Lung (tissue), 12 donors: ENCODE measurements around the gene GLIS1. TPM values are rescaled to one million over a fixed set of nuclear protein-coding genes. Genes with fewer than 3 reads are reported as not detected.

Source experiments
- ATAC-seq: fragments of 200-7000 bp; cut with Tn5 transposase; one replicate; pipeline ENCODE4 v1.9.1; 2020; ENCODE audit warnings: moderate number of reproducible peaks; ENCODE audit not compliant: insufficient read depth, low FRiP score
- DNase-seq, 3 donors: peaks; one replicate each; pipeline ENCODE4 v3.0.0-alpha.2; 2013 to 2017
- H3K27ac ChIP-seq, 2 donors: one replicate each; pipeline ENCODE4 v1.5.1; 2013; ENCODE audit warnings: mild to moderate bottlenecking in 2 of 2, moderate library complexity in 2 of 2, control low read depth in 1 of 2, inconsistent platforms in 1 of 2, low read depth in 1 of 2, low read length in 1 of 2
- H3K27me3 ChIP-seq, 3 donors: one replicate each; pipeline ENCODE4 v1.5.1; 2013; ENCODE audit warnings: low read length in 2 of 3; ENCODE audit not compliant: control insufficient read depth in 3 of 3, insufficient read depth in 3 of 3
- H3K36me3 ChIP-seq, 4 donors: one replicate each; pipeline ENCODE4 v1.5.1; 2013; ENCODE audit warnings: low read length in 4 of 4, mild to moderate bottlenecking in 1 of 4, moderate library complexity in 1 of 4; ENCODE audit not compliant: control insufficient read depth in 4 of 4, insufficient read depth in 4 of 4
- H3K4me1 ChIP-seq, 5 donors: one replicate each; pipeline ENCODE4 v1.5.1; 2013; ENCODE audit warnings: low read length in 5 of 5, mild to moderate bottlenecking in 2 of 5, moderate library complexity in 1 of 5; ENCODE audit not compliant: control insufficient read depth in 5 of 5, insufficient read depth in 5 of 5
- H3K4me3 ChIP-seq: one replicate; pipeline ENCODE4 v1.5.1; 2013; ENCODE audit warnings: mild to moderate bottlenecking, control low read depth, moderate library complexity
- H3K9ac ChIP-seq, 2 donors: one replicate each; pipeline ENCODE4 v1.5.1; 2013; ENCODE audit warnings: low read length in 2 of 2, control low read depth in 1 of 2; ENCODE audit not compliant: insufficient read depth in 1 of 2
- H3K9me3 ChIP-seq, 4 donors: one replicate each; pipeline ENCODE4 v1.5.1; 2013; ENCODE audit warnings: low read length in 3 of 4, mild to moderate bottlenecking in 1 of 4, moderate library complexity in 1 of 4; ENCODE audit not compliant: control insufficient read depth in 4 of 4, insufficient read depth in 3 of 4
- WGBS, 2 donors: extraction: QIAGEN DNeasy Blood & Tissue Kit; methylation state at CpG; one replicate each; pipeline ENCODE4 v1.1.7; 2013; 5-methylcytosine and 5-hydroxymethylcytosine counted together
- polyA plus RNA-seq, 2 donors: library from polyadenylated mRNA; stranded (reverse); fragments of 200-250 nt; gene quantifications; one replicate each; pipeline ENCODE4 v1.2.1, GENCODE V29; 2013
- total RNA-seq, 2 donors: library from RNA; depleted of rRNA in 1 of 2; stranded (reverse); fragments of >200 nt in 1 of 2; gene quantifications; one replicate each; pipeline ENCODE4 v1.2.1, GENCODE V29; 2014 to 2021
- TF ChIP-seq, protein P1 (sequence below): IDR thresholded peaks from 2 replicates; pipeline ENCODE4 v1.5.1; 2012; ENCODE audit warnings: mild to moderate bottlenecking; ENCODE audit errors: control extremely low read depth, extremely low read depth
- donor health status: control.
- donor health status: control.
- donor health status: Bipolar disorder and iron deficiency.
- donor health status: healthy.
- donor health status: DM: yes; HTN: yes; CAD: no.

The GLIS1 gene
- total and polyA plus RNA-seq, 4 donors = 0.05 to 0.18 (median 0.17) TPM; not detected in 1

DNA sequence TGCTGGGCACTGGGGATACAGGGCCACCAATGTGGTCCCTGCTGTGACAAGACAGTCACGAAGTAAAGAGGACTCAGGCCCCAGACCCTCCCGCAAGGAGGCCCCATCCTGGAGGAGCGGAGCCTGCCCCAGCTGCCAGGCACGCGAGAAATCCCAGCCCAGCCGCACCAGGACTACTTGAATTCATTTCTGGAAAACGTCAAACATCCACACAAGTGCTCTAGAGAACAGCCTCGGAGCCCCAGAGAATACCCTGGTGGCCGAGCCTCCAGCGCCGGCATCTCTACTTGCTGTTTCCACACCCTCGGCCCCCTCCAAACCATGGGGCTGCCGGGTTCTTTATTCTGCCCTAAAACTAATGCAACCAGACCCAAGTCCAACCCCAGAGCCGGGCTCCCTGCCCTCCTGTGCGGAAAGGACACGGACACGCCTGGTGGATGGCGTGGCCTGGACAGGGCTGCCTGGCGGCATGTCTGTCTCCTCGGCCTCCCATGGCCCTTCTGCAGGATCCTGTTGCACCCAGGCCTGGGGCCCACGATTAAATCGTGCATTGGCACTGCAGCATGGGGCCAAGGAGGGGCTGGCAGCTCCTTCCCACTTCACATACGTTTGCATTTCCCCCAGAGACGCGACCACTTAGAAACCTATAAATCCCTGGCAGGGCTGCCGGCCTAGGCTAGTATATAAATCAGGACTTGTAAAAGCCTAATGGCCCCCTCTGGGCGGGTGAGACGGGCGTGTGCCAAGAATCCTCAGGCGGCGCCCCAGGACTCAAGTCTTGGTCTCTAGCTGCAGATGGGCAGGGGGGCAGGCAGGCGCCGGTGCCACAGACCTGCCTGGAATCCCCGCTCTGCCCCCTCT, 238.5 kb downstream of the GLIS1 start:
- Histone ChIP-seq H3K9ac (no peak overlapping the region), H3K4me1 (peaks cover 0 to 7% (median 0%) of the 10 kb centered on the region in 5 donors), H3K4me3 (no peak overlapping the region), H3K27ac (no peak overlapping the region), H3K27me3 (no peaks in the 10 kb centered on the region), H3K9me3 (peaks cover 0 to 2% (median 0%) of the 10 kb centered on the region in 4 donors), H3K36me3 (no peaks in the 10 kb centered on the region)
- 75 to 87% methylated on average over 34 of the region's 34 CpGs for WGBS, 2 donors
- peak in 2 of 3 donors; percentile 25 to 27 for DNase-seq
- ATAC-seq = no peak
- TF ChIP-seq, protein P1, sequence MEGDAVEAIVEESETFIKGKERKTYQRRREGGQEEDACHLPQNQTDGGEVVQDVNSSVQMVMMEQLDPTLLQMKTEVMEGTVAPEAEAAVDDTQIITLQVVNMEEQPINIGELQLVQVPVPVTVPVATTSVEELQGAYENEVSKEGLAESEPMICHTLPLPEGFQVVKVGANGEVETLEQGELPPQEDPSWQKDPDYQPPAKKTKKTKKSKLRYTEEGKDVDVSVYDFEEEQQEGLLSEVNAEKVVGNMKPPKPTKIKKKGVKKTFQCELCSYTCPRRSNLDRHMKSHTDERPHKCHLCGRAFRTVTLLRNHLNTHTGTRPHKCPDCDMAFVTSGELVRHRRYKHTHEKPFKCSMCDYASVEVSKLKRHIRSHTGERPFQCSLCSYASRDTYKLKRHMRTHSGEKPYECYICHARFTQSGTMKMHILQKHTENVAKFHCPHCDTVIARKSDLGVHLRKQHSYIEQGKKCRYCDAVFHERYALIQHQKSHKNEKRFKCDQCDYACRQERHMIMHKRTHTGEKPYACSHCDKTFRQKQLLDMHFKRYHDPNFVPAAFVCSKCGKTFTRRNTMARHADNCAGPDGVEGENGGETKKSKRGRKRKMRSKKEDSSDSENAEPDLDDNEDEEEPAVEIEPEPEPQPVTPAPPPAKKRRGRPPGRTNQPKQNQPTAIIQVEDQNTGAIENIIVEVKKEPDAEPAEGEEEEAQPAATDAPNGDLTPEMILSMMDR = no peak

DNA sequence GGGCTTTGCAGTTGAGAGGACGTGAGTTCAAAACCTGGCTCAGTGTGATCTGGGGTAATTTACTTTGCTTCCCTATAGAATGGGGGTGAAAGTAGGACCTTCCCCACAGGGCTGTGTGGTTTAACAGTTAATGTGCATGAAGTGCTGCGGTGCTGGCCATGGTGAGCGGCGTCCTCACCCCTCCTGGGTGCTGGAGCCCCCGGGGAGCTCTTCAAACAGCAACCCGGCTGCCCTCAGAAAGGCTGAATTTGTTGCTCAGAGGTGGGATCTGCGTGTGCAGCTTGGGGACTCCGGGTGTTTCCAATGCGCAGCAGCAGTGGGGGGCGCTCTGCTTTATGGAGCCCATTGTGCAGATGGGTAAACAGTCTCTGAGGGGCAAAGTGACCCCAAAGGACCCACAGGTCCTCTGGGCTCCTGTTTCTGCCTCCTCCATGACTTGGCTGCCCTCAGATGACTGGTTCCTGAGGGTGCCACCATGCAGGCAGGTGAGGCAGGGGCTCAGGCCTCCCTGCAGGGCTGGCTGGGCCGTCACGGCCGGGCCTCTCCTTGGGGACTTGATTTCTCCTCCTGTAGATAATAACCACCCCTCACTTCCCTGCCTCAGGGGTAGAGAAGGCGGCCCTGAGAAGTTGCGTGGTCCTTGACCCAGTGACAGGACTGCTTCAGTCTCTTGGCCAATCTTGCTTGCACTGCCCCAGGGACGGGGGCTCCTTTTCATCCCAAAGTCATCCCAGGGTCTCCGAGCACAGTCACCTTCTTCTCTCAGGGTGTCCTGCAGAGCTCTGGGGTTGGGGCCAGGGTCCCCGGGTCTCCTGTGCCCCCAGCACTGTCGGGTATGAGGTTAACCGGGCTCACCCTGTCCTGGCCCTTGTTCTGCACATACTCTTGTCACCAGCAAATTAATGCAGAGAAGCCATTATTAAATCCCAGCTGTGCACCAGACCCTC, 239.4 kb downstream of the GLIS1 start:
- Histone ChIP-seq H3K4me3 (no peak overlapping the region), H3K9me3 (peaks cover 0 to 2% (median 0%) of the 10 kb centered on the region in 4 donors), H3K9ac (no peak overlapping the region), H3K4me1 (peaks cover 0 to 7% (median 0%) of the 10 kb centered on the region in 5 donors), H3K27ac (no peak overlapping the region), H3K27me3 (no peaks in the 10 kb centered on the region), H3K36me3 (no peaks in the 10 kb centered on the region)
- DNase-seq (no peak), ATAC-seq (no peak)
- 81 to 85% methylated on average over 20 of the region's 20 CpGs for WGBS, 2 donors
- TF ChIP-seq, protein P1 = no peak

DNA sequence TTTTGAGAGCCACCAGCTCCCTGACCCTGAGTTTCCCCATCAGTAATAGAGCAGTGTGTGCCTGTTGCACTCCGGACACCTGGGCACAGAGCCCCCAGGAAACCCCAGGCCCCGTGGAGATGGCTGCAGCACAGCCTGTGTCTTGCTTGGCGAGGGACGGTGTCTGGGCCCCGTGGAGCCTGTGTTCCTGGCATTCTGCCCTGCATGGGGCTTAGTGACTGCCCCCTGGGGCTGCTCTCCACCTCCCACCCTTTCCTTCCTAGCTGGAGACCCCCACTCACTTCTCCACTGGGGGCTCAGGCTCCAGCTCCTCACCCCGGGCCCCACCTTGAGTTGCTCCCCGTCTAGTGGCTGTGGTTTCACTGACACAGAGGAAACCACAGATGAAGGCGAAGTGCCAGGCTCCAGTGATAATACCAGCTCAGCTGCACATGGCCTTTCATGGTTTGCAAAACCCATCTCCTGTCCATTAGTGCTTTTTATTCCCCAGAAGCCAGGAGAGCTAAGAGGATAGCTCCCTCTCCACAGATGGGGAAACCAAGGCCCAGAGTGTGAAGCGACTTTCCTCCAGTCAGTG, 240.3 kb downstream of the GLIS1 start:
- 31 to 44% methylated on average over 9 of the region's 9 CpGs for WGBS, 2 donors
- Histone ChIP-seq H3K27me3 (no peaks in the 10 kb centered on the region), H3K27ac (no peak overlapping the region), H3K4me3 (no peak overlapping the region), H3K4me1 (peaks cover 0 to 7% (median 0%) of the 10 kb centered on the region in 5 donors), H3K9ac (no peak overlapping the region), H3K36me3 (no peaks in the 10 kb centered on the region), H3K9me3 (peaks cover 0 to 2% (median 0%) of the 10 kb centered on the region in 4 donors)
- no peak for ATAC-seq
- TF ChIP-seq, protein P1 = no peak
- DNase-seq = no peak
